Fibroblast of mammary gland (primary cell): Measurements from ENCODE around the gene ACSS1.

ENCODE experiments used
- DNase-seq: peaks from one replicate; pipeline ENCODE4 v3.0.0-alpha.2; 2010; ENCODE audit warnings: low read depth
- H3K4me3 ChIP-seq: 2 replicates; pipeline ENCODE4 v1.5.1; 2011; ENCODE audit warnings: low read depth, mild to moderate bottlenecking, low read length, moderate library complexity; ENCODE audit not compliant: control insufficient read depth
- CTCF ChIP-seq: conservative IDR thresholded peaks from 2 replicates; pipeline ENCODE4 v1.5.1; 2011; ENCODE audit warnings: low read depth, low read length, inconsistent platforms; ENCODE audit not compliant: control insufficient read depth, insufficient read depth

ACSS1 gene

GRCh38 chr20:25083773-25084625 lies 26.1 kb upstream of the ACSS1 start:
- no peak overlapping the region for H3K4me3 ChIP-seq
- DNase-seq, result no peak
- TF ChIP-seq CTCF, result peak; percentile 33

- no peak overlapping the region for H3K4me3 ChIP-seq
- no peak for DNase-seq
Measured at GRCh38 chr20:25083141-25083772, 25.3 kb upstream of the ACSS1 start.

GRCh38 chr20:25082498-25082873 lies 24.5 kb upstream of the ACSS1 start:
- TF ChIP-seq CTCF, result peak; percentile 11

More at GRCh38 chr20:25083141-25083772, 25.3 kb upstream of the ACSS1 start:
- TF ChIP-seq CTCF, result no peak

GRCh38 chr20:25081730-25082497 lies 24.0 kb upstream of the ACSS1 start, which contains the start of gene VSX1:
TSS of gene VSX1 (minus strand) at chr20:25082141. CDS start at chr20:25082096, 45 bp downstream.
- no peak for DNase-seq
- no peak within 1 kb of the TSS for H3K4me3 ChIP-seq
- TF ChIP-seq CTCF, result no peak

More at GRCh38 chr20:25082498-25082873, 24.5 kb upstream of the ACSS1 start:
- no peak for DNase-seq
- no peak overlapping the region for H3K4me3 ChIP-seq

- no peak for DNase-seq
- no peak overlapping the region for H3K4me3 ChIP-seq
- no peak for TF ChIP-seq CTCF
Measured at GRCh38 chr20:25081065-25081729, 23.3 kb upstream of the ACSS1 start.

GRCh38 chr20:25079171-25079570 lies 21.2 kb upstream of the ACSS1 start:
- DNase-seq, result no peak
- TF ChIP-seq CTCF, result no peak
- H3K4me3 ChIP-seq, result no peak overlapping the region
